Tibial nerve (tissue), 4 donors: Measurements from ENCODE around the gene SIX5.

Experiments used
- CTCF ChIP-seq, 5 experiments: fragments of 200-600 bp in 3 of 5; fragments of 450-650 bp in 2 of 5; sonication (generic) in 3 of 5; IDR thresholded peaks; one replicate each; pipeline ENCODE4 v1.5.1; 2016 to 2019; ENCODE audit warnings: antibody characterized with exemption in 5 of 5, mild to moderate bottlenecking in 3 of 5, moderate library complexity in 2 of 5
- EP300 ChIP-seq, 2 donors: sonication (generic); formaldehyde crosslinking; IDR thresholded peaks; one replicate each; pipeline ENCODE4 v1.6.1; 2017; ENCODE audit warnings: antibody characterized with exemption in 2 of 2, mild to moderate bottlenecking in 1 of 2
- POLR2A ChIP-seq, 2 donors: fragments of 450-650 bp; IDR thresholded peaks; one replicate each; pipeline ENCODE4 v1.6.1; 2017; ENCODE audit warnings: antibody characterized with exemption in 2 of 2, mild to moderate bottlenecking in 2 of 2, moderate library complexity in 2 of 2

- TF ChIP-seq CTCF (IDR thresholded peaks at IDR 0.05) (no peak), POLR2A (IDR thresholded peaks at IDR 0.05) (no peak), EP300 (IDR thresholded peaks at IDR 0.05) (no peak)
Observed at GRCh38 chr19:45766296-45766868, 2.7 kb downstream of the SIX5 start.
